CD4-positive, alpha-beta T cell treated with Interleukin-1 beta for 1 hour (primary cell): ENCODE data around the gene C1orf21.

ENCODE experiments used
- DNase-seq, 2 donors: peaks; one replicate each; pipeline ENCODE4 v3.0.0-alpha.2; 2020 to 2022

Gene C1orf21

DNA sequence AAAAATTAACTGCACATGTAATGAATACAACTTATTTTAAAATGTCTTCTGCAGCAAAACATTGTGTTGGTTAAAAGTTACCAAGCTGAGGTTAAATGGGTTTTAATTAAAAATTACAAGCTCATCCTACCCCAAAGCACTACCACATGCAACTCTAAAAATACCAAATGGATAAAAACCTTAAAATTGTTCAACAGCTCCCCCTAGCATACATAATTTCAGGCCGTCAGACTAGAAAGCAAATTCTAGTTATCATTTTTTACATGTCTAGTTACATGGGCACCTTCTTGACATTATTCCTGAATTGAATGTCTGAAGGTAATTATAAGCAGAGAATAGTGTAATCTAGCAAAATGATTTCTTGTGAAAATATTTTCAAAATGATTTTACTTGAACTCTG, 176.5 kb downstream of the C1orf21 start:
- no peak for DNase-seq

DNA sequence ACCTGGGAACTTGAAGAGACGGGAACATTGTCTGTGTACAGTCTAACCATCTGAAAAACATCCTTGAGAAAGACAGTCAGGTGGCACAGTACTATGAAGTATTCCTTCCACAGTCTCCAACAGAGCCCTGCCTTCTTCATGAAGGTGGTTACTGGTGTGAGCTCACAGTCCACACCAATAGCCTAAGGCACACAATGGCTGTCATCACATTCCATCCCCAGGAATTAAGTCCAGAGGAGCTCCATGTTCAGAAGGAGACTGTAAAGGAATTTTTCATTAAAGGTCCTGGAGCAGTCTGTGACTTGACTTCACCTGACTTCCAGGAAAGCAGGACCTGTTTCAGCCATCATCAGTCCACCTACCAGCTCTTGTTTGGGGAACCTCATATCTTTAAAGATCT, 180.2 kb downstream of the C1orf21 start:
- DNase-seq, result no peak

DNA sequence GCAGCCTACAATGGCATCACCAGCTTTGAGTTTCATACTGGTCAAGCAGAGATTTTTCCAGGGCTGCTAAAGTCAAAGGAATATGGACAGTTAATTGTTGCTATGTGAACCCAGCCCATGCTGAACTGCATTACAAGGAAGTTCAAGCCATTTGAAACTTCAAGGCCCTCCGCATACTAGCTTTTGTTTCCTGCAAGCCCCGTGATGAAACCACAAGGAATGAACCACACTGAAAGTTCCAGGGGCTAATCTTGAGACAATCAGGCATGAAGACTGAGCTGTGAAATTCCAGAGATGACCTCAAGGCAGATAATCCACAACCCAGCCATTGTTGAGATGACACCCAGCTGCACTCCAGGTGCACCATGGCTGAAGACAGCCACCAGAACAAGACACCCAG, 180.8 kb downstream of the C1orf21 start:
- no peak for DNase-seq

DNA sequence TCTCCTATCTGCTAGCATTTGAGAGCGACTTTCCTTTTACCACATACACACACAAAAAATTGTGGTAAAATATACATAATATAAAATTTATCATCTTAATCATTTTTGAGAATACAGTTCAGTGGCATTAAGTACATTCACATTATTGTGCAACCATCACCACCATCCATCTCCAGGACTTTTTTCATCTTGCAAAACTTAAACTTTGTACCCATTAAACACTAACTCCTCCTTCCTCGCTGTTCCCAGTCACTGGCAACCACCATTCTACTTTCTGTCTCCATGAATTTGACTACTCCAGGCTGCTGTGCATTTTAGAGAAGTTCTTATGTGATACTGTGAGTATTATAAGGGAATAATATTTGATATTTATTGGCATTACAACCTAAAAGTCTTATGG, 181.3 kb downstream of the C1orf21 start:
- no peak for DNase-seq

DNA sequence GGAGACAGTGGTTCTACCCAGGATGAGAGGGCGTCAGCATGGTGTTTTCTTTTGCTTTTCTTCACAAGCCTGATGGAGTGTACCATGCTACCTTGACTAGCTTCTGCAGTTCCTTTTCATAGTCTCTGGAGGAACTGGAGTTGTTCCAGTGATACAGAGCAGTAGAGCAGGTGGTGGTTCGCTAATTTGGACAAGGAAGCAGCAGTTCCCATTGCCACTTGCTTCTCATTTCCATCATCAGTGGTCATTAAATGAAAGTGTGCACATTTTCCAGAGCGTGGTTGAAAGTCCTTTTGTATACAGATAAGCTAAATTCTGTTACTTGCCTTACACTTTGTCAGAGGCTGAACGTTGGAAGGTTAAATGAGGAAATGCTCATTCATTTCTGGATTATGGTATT, 182.3 kb downstream of the C1orf21 start:
- no peak for DNase-seq

DNA sequence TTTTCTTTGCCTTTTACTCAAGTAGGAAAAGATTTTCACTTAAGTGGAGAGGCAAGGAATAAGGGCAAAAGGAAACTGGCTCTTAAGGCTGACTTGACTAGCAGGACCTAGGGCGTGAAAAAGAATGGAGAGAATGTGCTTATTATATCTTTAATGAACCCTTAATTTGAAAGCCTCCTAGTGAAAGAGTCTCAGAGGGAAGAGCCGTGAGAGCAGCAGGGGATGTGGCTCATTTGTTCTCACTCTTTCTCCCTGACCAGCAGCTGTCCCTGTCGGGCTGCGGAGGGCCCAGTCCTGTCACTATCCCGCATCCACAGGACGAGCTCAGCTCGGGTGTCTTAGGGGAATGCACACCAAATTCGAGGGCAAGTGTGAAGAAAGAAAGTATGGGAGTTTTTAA, 187.8 kb downstream of the C1orf21 start:
- DNase-seq, result no peak

DNA sequence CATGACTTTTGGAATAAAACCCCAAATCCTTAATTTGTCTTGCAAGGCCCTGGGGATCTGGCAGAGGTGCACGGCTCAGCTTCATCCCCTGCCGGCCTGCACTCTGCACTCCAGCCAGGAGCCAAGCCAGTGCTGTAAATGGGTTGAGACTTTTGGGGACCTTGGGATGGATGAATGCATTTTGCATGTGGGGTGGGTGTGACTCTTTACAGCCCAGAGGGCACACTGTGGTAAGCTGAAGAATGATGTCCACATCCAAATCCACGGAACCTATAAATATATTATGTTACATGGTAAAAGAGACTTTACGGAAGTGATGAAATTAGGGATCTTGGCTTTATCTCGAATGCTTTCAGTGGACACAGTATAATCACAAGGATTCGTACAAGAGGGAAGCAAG, 190.0 kb downstream of the C1orf21 start:
- no peak for DNase-seq

DNA sequence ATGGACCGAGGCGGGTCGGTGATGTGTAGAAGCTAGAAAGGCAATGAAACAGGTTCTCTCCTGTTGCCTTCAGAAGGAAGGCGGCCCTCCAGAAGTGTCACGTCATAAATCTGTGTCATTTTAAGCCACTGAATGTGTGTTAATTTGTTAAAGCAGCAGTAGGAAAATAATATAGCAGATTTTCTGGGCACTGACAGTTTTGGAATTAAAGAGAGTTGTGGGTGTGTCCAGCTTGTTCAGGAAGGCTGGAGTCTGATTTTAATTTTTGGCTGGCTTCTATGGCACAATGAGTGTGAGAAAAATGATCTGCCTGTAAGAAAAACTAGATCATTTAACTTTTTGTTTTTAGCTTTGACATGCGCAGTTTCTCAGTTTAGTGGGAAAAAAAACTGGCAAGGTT, 190.5 kb downstream of the C1orf21 start:
- DNase-seq, result no peak

DNA sequence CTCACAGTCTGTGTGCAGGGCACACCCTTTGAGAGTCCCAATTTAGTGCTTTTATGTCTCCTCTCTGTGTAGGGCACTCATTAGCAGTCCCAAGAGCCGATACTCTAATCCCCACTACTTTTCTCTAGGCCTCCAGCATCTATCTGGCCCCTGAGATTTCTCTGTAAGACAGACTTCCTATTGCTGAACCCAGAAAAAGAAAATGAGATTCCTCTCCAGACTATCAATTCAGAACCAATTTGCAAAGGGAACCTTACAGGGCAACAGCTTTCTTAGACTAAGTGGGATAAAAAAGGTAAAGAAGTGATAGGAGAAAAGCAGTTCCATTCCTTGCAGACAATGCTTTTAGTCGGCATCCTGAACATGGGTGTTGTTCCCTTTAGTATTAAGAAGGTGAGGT, 195.6 kb downstream of the C1orf21 start:
- DNase-seq, result no peak

DNA sequence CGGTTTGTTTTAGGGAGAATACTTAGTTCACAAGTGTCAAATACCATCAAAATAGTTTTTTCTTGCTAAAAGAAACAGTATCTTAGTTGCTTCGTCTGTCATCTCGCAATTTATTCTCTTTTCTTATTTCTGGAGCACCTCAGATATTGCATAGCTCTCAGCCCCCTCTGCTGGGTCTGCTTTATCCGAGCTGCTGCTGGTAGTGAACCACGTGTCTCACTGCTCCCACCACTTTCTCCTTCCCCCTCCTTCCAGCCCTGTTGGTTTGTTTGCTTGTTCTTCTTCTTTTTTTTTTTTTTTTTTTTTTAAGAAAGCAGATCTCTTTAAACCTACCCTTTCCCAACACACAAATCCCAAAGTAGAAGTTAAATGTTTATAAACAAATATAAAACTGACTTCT, 197.0 kb downstream of the C1orf21 start:
- DNase-seq, result no peak

DNA sequence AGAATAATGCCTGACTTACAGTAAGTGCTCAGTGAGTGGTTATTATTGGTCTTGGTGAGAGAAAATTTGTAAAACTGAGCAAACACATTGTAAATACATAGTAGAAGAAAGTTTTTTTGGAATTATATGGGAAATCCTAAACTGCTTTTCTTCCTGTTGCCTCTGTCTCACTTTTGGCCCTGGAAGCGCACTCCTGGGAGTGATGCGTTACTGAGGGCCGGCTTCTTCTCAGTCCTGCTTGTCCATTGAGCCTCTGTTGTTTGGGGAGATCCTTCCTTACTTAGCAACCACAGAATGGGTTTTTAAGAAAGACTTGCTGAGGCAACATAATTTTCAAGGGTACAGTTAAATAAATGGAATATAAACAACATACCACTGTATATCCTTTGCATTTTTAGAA, 201.9 kb downstream of the C1orf21 start:
- DNase-seq, result no peak

DNA sequence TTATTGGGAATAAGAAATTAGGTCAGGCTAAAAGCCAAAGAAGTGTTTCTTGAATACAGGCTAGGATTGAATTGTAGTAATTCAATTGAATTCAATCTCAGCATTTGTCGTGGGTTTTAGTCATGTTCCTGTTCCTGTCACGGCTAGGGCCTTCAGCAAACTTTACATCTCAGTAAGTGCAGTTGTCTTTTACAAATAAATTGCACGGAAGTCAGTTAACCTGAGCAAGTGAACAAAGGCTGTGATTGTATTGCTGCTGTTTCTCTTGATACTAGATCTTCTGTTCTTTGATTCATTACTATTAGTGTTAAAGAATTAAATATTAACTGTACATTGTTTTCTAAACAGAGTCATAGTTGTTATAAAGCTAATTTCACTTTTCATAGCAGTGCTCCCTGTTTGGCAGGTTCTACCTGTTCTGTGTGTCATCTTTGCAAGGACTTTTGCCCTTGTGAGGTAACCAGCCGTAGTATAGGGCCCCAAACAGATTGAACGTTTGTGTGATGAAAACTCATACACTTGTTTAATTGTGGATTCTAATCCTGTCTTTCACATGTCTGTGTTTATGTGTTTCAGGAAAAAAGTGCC, 203.4 kb downstream of the C1orf21 start:
- no peak for DNase-seq

DNA sequence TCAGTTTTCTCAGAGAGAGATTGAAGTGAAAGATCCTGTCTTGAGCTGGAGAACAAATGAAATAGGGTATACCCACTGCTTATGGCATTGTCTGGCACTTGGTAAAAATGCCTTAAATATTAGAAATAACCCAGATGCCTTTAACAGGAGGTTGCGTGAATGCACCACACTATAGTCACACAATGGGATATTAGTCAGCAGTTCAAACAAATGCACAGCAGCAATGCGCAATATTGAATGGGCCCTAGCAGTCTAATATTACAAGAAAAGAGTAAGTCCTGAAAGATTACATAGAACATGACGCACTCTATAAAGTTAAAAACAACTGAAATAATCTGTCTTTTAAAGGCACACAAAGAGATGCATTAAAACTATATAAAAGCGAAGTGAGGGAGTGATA, 206.8 kb downstream of the C1orf21 start:
- no peak for DNase-seq

DNA sequence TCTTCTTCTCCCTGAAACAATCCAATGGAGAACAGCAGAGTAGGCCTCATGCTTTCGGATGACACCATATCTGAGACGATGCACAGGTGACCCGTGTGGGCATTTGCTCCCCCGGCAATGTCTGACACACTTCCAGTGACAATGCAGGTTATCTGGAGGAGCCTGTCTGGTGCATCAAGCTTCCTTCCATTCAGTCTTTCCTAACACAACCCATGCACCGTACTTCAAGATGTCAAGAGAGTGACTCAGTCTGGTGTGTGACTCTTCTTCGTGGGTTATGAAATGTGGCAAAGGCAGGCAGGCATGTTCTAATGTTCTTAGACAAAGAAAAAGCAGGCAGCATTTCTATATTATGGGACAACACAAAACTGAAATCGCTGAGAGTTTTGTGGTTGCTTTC, 208.8 kb downstream of the C1orf21 start:
- no peak for DNase-seq

DNA sequence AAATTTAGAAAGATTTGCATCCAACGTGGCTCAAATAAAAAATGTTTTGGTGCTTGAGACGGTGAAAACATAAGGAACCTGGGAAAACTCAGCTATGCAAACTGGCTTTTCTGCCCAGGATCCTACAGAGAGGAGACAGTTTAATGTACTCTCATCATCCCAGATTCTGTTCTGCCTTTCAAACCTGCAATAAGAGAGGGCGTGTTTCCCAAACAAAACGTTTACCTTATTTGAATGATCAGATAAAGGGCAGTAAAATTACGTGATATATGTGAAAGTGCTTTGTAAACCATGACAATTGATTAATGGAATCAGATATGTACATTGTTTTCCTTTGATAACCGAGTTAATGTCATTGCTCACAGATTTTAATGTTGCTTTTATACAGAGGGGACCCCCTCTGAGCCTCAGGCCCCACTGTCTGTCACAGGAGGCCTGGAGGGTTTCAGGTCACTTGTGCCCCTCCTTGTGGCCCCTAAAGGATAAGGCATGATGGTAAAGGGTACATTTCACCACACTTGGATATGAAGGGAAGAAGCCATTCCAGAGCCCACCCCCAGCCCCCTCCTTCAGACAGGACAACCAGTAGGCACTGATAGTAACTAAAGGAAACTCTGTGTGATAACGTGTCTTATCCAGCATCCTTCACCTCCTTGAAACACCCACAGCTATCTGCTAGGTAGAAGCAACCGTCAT, 210.3 kb downstream of the C1orf21 start:
- no peak for DNase-seq

DNA sequence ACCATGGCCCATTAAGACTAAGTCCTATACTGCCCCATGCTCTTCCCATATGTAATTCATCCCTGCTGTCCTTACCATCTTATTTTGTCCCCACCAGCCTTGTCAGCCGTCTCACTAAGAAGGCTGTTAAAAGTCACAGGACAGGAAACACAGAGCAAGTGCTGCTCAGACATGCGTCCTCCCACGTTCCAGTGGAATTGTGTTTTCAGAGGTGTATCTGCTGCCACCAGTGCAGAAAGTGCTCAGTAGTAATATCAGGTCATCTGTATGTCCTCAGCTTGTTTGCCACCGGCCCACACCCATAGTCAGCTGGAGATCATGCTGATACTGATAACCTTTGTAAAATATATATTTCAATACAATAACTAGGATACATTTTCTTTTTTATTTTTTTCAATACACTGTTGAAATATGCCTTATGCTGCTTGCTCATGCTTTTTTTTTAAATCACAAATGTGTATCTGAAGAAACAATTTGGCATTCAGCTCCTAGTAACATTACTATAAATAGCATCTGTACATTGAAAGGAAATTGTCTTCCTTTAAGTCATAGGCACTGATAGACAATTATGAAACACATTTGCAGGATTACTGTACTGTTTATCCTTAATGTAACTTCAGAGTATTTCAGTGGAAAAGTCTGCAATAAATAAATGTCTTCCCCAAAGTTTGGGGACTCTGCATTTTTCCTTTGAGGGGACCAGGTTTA, 211.0 kb downstream of the C1orf21 start:
- DNase-seq, result no peak

DNA sequence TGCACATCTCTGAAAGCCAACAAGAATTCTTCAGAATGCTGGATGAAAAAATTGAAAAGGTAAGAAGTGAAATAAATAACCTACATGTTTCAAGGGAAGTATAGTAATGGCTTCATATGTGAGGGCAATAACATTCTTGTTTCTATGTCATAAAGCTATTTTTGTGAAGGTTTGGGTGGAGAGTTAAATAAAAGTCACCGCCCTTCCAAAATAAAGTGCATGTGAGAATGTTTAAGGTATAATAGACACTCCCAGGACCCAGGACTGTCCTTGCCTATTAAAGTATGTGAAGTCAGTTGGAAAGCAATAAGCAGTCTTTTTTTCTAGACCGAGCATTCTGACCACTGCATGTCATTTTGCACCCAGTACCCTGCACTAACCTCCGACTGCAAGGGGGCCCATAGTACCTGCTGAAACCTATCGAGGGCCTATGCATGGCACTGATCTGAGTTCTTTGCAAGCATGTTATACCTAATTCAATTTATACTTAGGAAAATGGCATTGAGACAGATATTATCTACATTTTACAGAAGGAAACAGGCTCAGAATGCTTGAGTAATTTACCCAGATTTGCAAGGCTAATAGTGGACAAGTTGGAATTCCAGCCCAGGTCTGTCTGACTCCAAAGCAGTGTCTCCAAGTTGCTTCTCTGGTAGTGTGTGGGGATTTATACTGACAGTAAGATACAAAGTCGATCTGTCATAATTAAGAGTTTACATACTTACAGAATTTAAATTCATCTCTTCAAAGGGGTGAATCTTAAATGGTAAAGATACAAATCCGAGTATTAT, 211.8 kb downstream of the C1orf21 start:
- no peak for DNase-seq

DNA sequence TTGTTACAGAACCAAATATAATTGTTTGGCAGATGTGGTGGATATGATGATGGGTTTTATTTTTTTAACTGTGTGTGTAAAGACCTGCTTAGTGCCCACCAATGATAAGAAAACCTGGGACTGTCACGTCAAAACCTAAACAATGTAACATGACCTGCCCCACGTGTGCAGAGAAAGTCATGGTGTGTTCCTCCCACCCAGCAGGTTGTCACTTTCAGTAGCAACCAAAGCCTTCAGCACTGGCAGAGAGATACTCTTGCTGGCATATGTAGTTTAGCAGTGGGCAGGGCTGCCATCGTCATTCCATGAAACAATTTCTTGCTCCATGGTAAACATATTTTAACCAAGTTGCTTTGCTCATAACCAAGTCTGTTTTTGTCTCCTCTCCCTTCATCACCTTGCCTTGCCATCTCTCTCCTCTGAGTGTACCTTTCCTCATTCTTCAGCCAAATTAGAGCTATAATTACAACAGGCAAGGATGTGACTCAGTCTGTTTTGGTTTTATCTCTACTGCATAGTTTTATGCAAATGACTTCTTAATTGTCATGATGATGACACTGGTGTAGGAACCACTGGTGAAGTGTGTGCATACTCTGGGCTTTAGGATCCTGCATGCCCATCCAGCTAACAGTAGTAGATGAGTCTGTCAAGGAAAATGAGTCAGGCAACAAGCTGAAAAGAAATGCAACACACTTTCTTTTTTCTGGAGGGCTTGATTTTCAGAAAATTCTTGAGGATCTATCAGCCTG, 217.5 kb downstream of the C1orf21 start:
- no peak for DNase-seq

DNA sequence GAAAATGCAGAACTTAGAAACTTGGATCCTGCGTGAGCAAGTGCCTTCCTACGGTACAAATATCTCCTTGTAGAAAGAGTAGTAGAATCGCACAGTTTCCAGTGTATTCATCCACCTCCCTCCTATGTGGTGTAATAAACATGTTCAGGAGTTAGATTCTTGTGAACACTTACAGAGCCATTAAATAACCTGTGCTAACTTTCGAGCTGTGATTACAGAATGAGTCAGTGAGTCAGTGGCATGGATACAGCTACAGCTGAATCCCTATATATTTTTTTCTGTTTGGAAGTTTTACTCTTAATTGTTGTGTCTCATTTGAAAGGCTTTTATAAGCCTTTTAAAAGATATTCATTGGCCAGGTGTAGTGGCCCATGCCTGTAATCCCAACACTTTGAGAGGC, 219.1 kb downstream of the C1orf21 start:
- no peak for DNase-seq

DNA sequence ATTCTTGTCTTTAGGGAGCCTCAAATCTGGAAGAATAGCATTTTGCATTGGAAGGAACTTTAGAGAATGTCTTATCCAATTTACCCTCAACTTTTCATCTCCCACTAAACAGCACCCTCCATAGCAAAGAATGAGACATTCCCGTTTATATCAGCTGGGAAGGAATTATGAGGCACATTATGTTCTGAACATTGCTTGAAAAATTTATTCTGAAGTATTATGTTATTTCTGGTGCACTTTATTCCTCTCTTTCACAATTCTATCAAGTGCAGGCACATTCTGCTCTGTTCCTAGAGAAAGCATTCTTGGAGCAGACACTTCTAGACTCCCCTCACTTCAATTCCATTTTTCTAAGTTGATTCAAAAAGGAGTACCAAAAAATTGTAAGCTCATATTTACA, 220.0 kb downstream of the C1orf21 start:
- DNase-seq, result no peak

DNA sequence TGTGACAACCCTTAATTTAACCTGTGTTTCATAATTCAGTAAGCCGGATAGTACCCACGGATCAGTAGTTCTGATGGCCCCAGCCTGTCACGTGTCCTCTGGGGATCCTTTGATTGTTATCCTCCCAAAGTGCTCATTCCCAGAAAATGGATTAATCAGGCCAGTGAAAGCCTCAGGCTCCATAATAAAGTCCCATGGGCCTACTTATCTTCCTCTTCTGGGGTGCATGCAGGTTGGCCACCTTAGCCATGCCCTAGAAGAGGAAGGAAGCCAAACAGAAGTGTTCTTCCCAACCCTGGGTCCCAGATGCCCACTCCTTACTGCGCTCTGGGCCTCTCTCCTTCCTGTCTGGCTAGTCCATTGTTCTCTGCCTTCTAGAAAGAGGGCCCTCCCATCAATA, 221.8 kb downstream of the C1orf21 start:
- no peak for DNase-seq

DNA sequence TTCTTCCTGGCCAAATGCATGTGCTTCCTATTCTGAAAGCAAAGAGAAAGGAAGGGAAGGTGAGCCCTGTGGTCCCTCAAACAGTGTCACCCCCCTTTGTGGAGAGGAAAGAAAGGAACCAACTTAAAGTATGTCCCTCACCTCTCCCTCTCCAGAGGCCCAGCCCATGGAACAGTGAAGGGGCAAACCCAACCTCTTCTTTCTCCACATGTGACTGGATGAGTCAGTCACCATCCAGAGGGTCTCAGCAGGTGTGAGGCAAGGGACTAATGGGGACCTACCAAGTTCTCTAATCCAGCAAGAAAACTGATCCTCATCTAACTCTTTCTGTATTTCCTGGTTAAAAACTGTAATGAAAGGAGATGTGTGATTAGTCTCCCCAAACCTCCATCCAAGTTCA, 222.2 kb downstream of the C1orf21 start:
- no peak for DNase-seq
